ENCODE measurements around the gene TPH2. TPM values are rescaled to one million over a fixed set of nuclear protein-coding genes. Genes with fewer than 3 reads are reported as not detected.

Gene TPH2
- total and polyA plus RNA-seq, 2 experiments from 2014 or later: not detected

GRCh38 chr12:71940068-71940467, 1.4 kb downstream of the TPH2 start:
- Histone ChIP-seq H3K4me1 (ENCODE audit: insufficient read depth) (no peaks in the 10 kb centered on the region), H3K9me2 (replicated peaks; ENCODE audit: insufficient read depth) (no peaks in the 10 kb centered on the region), H3K4me2 (no peak overlapping the region), H3K4me3 (no peak overlapping the region), H3K79me2 (no peaks in the 10 kb centered on the region), H3K27me3 (peaks cover 14% of the 10 kb centered on the region), H3K9me3 (ENCODE audit: low read depth) (no peaks in the 10 kb centered on the region), H2AFZ (no peak overlapping the region), H3K36me3 (replicated peaks; ENCODE audit: insufficient read depth, low read depth) (no peaks in the 10 kb centered on the region), H4K20me1 (ENCODE audit: insufficient read depth, poor library complexity, severe bottlenecking) (no peaks in the 10 kb centered on the region), H3K27ac (no peak overlapping the region)
- no peak for DNase-seq (ENCODE audit: low spot score)
- TF ChIP-seq EZH2phosphoT487 (IDR thresholded peaks at IDR 0.05; ENCODE audit: low read depth, severe bottlenecking, unreplicated experiment): no peak
- no peak for TF ChIP-seq EZH2 (IDR thresholded peaks at IDR 0.05; ENCODE audit: borderline replicate concordance)
- no peak for TF ChIP-seq CTCF (IDR thresholded peaks at IDR 0.05; ENCODE audit: poor library complexity)

GRCh38 chr12:71941174-71941573, 2.5 kb downstream of the TPH2 start:
- DNase-seq (ENCODE audit: low spot score): no peak
- Histone ChIP-seq H3K36me3 (replicated peaks; ENCODE audit: insufficient read depth, low read depth) (no peaks in the 10 kb centered on the region), H3K4me3 (no peak overlapping the region), H3K27ac (no peak overlapping the region), H3K27me3 (peaks cover 23% of the 10 kb centered on the region), H3K4me1 (ENCODE audit: insufficient read depth) (no peaks in the 10 kb centered on the region), H3K79me2 (no peaks in the 10 kb centered on the region), H3K9me3 (ENCODE audit: low read depth) (no peaks in the 10 kb centered on the region), H3K9me2 (replicated peaks; ENCODE audit: insufficient read depth) (no peaks in the 10 kb centered on the region), H2AFZ (no peak overlapping the region), H4K20me1 (ENCODE audit: insufficient read depth, poor library complexity, severe bottlenecking) (no peaks in the 10 kb centered on the region), H3K4me2 (no peak overlapping the region)
- TF ChIP-seq EZH2 (IDR thresholded peaks at IDR 0.05; ENCODE audit: borderline replicate concordance) (no peak), EZH2phosphoT487 (IDR thresholded peaks at IDR 0.05; ENCODE audit: low read depth, severe bottlenecking, unreplicated experiment) (no peak), CTCF (IDR thresholded peaks at IDR 0.05; ENCODE audit: poor library complexity) (no peak)
- WGBS (ENCODE audit: low lambda C conversion rate, missing lambda C conversion rate): 88% methylated on average over 6 of the region's 6 CpGs

- no peak overlapping the region for H3K27ac ChIP-seq
- TF ChIP-seq EZH2 (IDR thresholded peaks at IDR 0.05; ENCODE audit: borderline replicate concordance) (no peak), CTCF (IDR thresholded peaks at IDR 0.05; ENCODE audit: poor library complexity) (no peak), EZH2phosphoT487 (IDR thresholded peaks at IDR 0.05; ENCODE audit: low read depth, severe bottlenecking, unreplicated experiment) (no peak)
- no peak overlapping the region for H3K4me2 ChIP-seq
- DNase-seq (ENCODE audit: low spot score): no peak
- peaks cover 29% of the 10 kb centered on the region for H3K27me3 ChIP-seq
- no peaks in the 10 kb centered on the region for H3K9me2 ChIP-seq (replicated peaks; ENCODE audit: insufficient read depth)
- H3K79me2 ChIP-seq: no peaks in the 10 kb centered on the region
- H3K9me3 ChIP-seq (ENCODE audit: low read depth): no peaks in the 10 kb centered on the region
- no peaks in the 10 kb centered on the region for H3K36me3 ChIP-seq (replicated peaks; ENCODE audit: insufficient read depth, low read depth)
- no peak overlapping the region for H2AFZ ChIP-seq
- no peak overlapping the region for H3K4me3 ChIP-seq
- H4K20me1 ChIP-seq (ENCODE audit: insufficient read depth, poor library complexity, severe bottlenecking): no peaks in the 10 kb centered on the region
- no peaks in the 10 kb centered on the region for H3K4me1 ChIP-seq (ENCODE audit: insufficient read depth)
- 46% methylated on average over 2 of the region's 2 CpGs for WGBS (ENCODE audit: low lambda C conversion rate, missing lambda C conversion rate)
These were observed 3.6 kb downstream of the TPH2 start for GRCh38 chr12:71942259-71942658.

- Histone ChIP-seq H3K36me3 (replicated peaks; ENCODE audit: insufficient read depth, low read depth) (no peaks in the 10 kb centered on the region), H3K4me3 (no peak overlapping the region), H3K4me1 (ENCODE audit: insufficient read depth) (no peaks in the 10 kb centered on the region), H3K4me2 (no peak overlapping the region), H3K9me3 (ENCODE audit: low read depth) (no peaks in the 10 kb centered on the region), H3K79me2 (no peaks in the 10 kb centered on the region), H3K27me3 (peaks cover 29% of the 10 kb centered on the region), H2AFZ (no peak overlapping the region), H3K27ac (no peak overlapping the region), H4K20me1 (ENCODE audit: insufficient read depth, poor library complexity, severe bottlenecking) (no peaks in the 10 kb centered on the region), H3K9me2 (replicated peaks; ENCODE audit: insufficient read depth) (no peaks in the 10 kb centered on the region)
- TF ChIP-seq EZH2 (IDR thresholded peaks at IDR 0.05; ENCODE audit: borderline replicate concordance) (no peak), EZH2phosphoT487 (IDR thresholded peaks at IDR 0.05; ENCODE audit: low read depth, severe bottlenecking, unreplicated experiment) (no peak), CTCF (IDR thresholded peaks at IDR 0.05; ENCODE audit: poor library complexity) (no peak)
- no peak for DNase-seq (ENCODE audit: low spot score)
- WGBS (ENCODE audit: low lambda C conversion rate, missing lambda C conversion rate): 43% methylated on average over 4 of the region's 4 CpGs
These were observed 4.1 kb downstream of the TPH2 start for GRCh38 chr12:71942703-71943102.
